CD4-positive, alpha-beta T cell treated with Interferon alpha-2 for 1 hour (primary cell): Measurements from ENCODE around the gene NUDT3.

ENCODE experiments used
- DNase-seq, 2 donors: peaks; one replicate each; pipeline ENCODE4 v3.0.0-alpha.2; 2020 to 2022

Gene NUDT3

GRCh38 chr6:34317882-34318498 lies 74.5 kb downstream of the NUDT3 start:
- DNase-seq, result no peak

DNA sequence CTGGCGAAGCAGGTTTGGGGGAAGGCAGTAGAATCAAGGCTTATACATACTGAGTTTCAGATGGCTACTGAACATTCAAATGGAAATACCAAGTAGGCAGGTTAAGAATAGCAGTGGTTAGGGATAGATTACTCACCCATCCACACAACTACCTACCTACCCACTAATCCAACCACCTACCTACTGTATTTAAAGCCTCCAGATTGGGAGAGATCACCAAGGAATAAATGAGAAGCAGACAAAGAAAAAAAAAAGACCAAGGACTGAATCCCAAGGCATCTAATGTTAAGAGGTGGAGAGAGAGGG lies 75.3 kb downstream of the NUDT3 start:
- no peak for DNase-seq

DNA sequence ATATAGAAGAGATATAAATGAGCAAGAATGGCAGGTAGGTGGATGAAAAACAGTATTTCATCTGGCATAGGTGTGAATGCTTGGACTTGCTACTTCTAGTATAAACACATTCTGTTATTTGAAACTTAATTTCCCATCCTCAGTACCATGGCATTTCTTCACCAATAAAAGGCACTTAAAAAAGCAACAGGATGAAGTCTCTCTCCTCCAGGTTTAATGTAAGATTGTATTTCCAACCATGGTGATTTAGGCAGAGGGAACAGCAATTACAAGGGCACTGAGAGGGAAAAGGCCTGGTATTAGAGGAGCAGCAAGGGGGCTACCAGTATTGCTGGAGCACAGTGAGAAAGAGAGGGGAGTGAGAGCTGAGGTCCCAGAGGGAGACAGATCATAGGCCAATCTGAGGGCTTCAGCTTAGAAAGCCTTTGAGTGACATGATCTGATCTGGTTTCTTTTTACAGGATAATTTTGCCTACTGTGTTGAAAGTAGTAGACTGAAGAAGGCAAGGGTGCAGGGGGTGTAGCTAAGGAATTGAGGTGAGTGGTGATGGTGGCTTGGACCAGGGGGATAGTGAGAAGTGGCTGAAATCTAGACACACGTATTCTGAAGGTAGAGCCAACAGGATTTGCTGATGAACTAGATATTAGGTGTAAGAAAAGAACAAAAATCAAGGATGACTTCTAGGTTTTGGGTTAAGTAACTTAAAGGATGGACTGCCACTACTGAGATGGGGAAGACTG lies 75.9 kb downstream of the NUDT3 start:
- DNase-seq, result no peak

- DNase-seq, result peak; percentile 16 to 22
Measured at GRCh38 chr6:34315780-34316179, 76.7 kb downstream of the NUDT3 start.

- no peak for DNase-seq
Measured at GRCh38 chr6:34315256-34315655, 77.2 kb downstream of the NUDT3 start.

DNA sequence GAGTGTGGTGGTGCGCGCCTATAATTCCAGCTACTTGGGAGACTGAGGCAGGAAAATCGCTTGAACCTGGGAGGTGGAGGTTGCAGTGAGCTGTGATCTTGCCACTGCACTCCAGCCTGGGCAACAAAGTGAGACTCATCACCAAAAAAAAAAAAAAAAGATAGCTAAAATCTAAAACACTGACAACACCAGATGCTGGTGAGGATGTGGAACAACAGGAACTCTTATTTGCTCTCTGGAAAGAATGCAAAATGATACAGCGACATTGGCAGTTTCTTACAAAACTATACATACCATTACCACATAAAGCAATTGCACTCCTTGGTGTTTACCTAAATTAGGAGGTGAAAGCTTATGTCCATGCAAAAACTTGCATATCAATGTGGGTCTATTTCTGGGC lies 80.2 kb downstream of the NUDT3 start:
- DNase-seq, result no peak

GRCh38 chr6:34310817-34311216 lies 81.7 kb downstream of the NUDT3 start:
- DNase-seq, result no peak

DNA sequence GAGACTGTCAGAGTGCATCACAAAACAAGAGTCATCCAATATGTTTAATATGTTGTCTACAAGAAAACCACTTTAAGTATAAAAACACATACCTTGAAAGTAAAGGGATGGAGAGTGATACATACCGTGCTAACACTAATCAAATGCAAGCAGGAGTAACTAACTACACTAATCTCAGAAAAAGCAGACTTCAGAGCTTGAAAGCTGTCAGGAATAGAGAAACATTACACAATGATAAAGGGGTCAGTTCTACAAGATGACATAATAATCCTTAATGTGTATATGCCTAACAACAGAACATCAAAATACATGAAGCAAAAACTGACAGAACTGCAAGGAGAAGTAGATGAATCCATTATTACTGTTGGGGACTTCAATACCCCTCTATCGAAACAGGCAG lies 84.0 kb downstream of the NUDT3 start:
- DNase-seq, result no peak

GRCh38 chr6:34305982-34306708 lies 86.3 kb downstream of the NUDT3 start:
- no peak for DNase-seq

GRCh38 chr6:34305497-34305896 lies 87.0 kb downstream of the NUDT3 start:
- DNase-seq, result no peak

- no peak for DNase-seq
Measured at GRCh38 chr6:34304164-34304563, 88.3 kb downstream of the NUDT3 start.

DNA sequence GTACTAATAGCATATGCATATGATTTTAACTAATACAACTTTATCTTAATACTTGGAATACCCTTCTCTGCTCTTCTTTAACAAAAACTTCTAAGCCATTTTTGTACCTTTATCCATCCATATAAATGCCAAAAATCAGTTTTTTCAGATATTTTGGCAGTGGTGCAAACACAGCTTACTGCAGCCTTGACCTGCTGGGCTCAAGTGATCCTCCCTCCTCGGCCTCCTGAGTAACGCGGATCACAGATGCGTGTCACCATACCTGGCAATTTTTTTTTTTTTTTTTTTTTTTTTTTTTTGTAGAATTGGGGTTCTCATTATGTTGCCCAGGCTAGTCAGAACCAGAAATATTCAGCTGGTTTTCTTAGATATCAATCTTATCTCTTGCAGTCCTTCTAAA lies 89.5 kb downstream of the NUDT3 start:
- DNase-seq, result no peak

GRCh38 chr6:34301408-34301807 lies 91.1 kb downstream of the NUDT3 start:
- no peak for DNase-seq

- no peak for DNase-seq
Measured at GRCh38 chr6:34300332-34300751, 92.1 kb downstream of the NUDT3 start.

DNA sequence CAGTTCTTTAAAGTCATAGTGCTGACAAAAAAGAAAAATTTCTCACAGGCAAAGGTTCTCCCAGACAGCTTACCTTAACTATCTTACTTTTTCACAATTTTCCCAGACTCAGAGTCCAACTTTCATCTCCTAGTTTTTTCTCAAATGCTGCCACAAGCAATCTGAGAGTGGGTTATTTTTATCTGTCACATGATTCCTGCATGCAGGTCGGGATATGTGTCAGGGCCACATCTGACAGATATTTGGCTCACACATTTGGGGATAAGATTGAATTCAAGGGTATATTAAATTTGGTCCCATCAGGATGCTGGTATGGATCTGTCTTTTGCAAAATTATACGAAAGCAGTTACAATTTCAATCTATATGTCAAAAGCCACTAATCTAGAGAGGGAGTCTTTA lies 93.5 kb downstream of the NUDT3 start:
- DNase-seq, result no peak

DNA sequence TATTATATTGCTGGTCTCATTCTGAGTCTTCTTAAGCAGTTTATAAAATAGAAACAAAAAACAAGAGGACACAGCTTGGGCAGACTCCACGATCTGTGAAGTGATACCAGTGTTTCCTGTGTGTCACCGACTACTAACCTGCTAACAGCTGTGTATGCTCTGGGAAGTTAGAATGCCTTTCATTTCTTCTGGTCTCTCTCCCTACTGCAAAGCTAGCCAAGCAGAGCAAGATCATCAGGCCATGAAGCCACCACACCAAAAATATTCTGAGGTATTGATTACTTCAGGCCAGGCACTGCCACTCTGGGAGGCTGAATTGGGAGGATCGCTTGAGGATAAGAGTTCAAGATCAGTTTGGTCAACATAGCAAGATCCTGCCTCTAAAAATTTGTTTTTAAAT lies 96.7 kb downstream of the NUDT3 start:
- DNase-seq, result peak in 1 of 2 donors; percentile 31

GRCh38 chr6:34292954-34293353 lies 99.5 kb downstream of the NUDT3 start:
- no peak for DNase-seq

GRCh38 chr6:34289137-34289536 lies 103.3 kb downstream of the NUDT3 start:
- no peak for DNase-seq

GRCh38 chr6:34288581-34288980 lies 103.9 kb downstream of the NUDT3 start:
- DNase-seq, result no peak

GRCh38 chr6:34285448-34286164 lies 106.9 kb downstream of the NUDT3 start:
- no peak for DNase-seq

GRCh38 chr6:34284563-34285447 lies 107.7 kb downstream of the NUDT3 start:
- DNase-seq, result peak; percentile 13 to 33

GRCh38 chr6:34281702-34282334 lies 110.7 kb downstream of the NUDT3 start:
- no peak for DNase-seq
